ENCODE results near the gene IL17REL.

IL17REL gene

GRCh38 chr22:50014053-50014501, 1.5 kb upstream of the IL17REL start:
- DNase-seq (ENCODE audit: low read depth) = no peak
- no peak overlapping the region for H3K4me3 ChIP-seq (ENCODE audit: low read depth, low read length)
- TF ChIP-seq CTCF (IDR thresholded peaks at IDR 0.05; ENCODE audit: low read depth, low read length, missing control alignments) = no peak

- no peak for DNase-seq (ENCODE audit: low read depth)
- H3K4me3 ChIP-seq (ENCODE audit: low read depth, low read length) = no peak overlapping the region
- TF ChIP-seq CTCF (IDR thresholded peaks at IDR 0.05; ENCODE audit: low read depth, low read length, missing control alignments) = no peak
Observed at GRCh38 chr22:50011447-50012210, 936 bp downstream of the IL17REL start.

GRCh38 chr22:50010676-50011446, 1.7 kb downstream of the IL17REL start:
- no peak for TF ChIP-seq CTCF (IDR thresholded peaks at IDR 0.05; ENCODE audit: low read depth, low read length, missing control alignments)
- no peak for DNase-seq (ENCODE audit: low read depth)
- H3K4me3 ChIP-seq (ENCODE audit: low read depth, low read length) = peak overlapping the region; percentile 28

- H3K4me3 ChIP-seq (ENCODE audit: low read depth, low read length) = peak overlapping the region; percentile 28
- no peak for TF ChIP-seq CTCF (IDR thresholded peaks at IDR 0.05; ENCODE audit: low read depth, low read length, missing control alignments)
- DNase-seq (ENCODE audit: low read depth) = no peak
Observed at GRCh38 chr22:50009765-50010675, 2.5 kb downstream of the IL17REL start.

- no peak for TF ChIP-seq CTCF (IDR thresholded peaks at IDR 0.05; ENCODE audit: low read depth, low read length, missing control alignments)
- H3K4me3 ChIP-seq (ENCODE audit: low read depth, low read length) = no peak overlapping the region
- no peak for DNase-seq (ENCODE audit: low read depth)
Observed at GRCh38 chr22:50009251-50009650, 3.3 kb downstream of the IL17REL start.

GRCh38 chr22:50008151-50009040, 4.2 kb downstream of the IL17REL start:
- no peak for DNase-seq (ENCODE audit: low read depth)
- no peak overlapping the region for H3K4me3 ChIP-seq (ENCODE audit: low read depth, low read length)
- TF ChIP-seq CTCF (IDR thresholded peaks at IDR 0.05; ENCODE audit: low read depth, low read length, missing control alignments) = no peak

Data from GM12864 (cell line).